Neural crest cell (in vitro differentiated cells): ENCODE results near the gene RNF220. TPM values are rescaled to one million over a fixed set of nuclear protein-coding genes. Genes with fewer than 3 reads are reported as not detected.
A peak's percentile ranks its signal among the peaks of the same experiment; 100 is the strongest.

Source experiments
- DNase-seq: peaks from one replicate; pipeline ENCODE4 v3.0.0; 2021; ENCODE audit warnings: low read depth, mixed read lengths, low spot score
- H3K27ac Mint-ChIP-seq: one replicate; pipeline ENCODE4 v1.8.0; 2021; ENCODE audit warnings: mild to moderate bottlenecking, mixed read lengths; ENCODE audit not compliant: unreplicated experiment
- H3K27me3 Mint-ChIP-seq: 2 replicates; pipeline ENCODE4 v1.8.0; 2021; ENCODE audit warnings: low read depth, mild to moderate bottlenecking, mixed read lengths
- H3K36me3 Mint-ChIP-seq: 2 replicates; pipeline ENCODE4 v1.8.0; 2021; ENCODE audit warnings: low read depth, mild to moderate bottlenecking, mixed read lengths
- H3K4me1 Mint-ChIP-seq: 2 replicates; pipeline ENCODE4 v1.8.0; 2021; ENCODE audit warnings: mixed read lengths
- H3K4me3 Mint-ChIP-seq: one replicate; pipeline ENCODE4 v1.8.0; 2021; ENCODE audit warnings: mild to moderate bottlenecking, mixed read lengths
- H3K9me3 Mint-ChIP-seq: 2 replicates; pipeline ENCODE4 v1.8.0; 2021; ENCODE audit warnings: mixed read lengths
- total RNA-seq: library from RNA; stranded (reverse); gene quantifications from 2 replicates; pipeline ENCODE4 v1.2.1, GENCODE V29; 2021
- TF ChIP-seq, protein P1 (sequence below): fragments of 200-600 bp; sonication (generic); conservative IDR thresholded peaks from 2 replicates; pipeline ENCODE4 v1.5.0; 2021; ENCODE audit warnings: antibody characterized with exemption, mild to moderate bottlenecking

RNF220 gene
- total RNA-seq, 1 donor from 2014 or later: 96.7 TPM

DNA sequence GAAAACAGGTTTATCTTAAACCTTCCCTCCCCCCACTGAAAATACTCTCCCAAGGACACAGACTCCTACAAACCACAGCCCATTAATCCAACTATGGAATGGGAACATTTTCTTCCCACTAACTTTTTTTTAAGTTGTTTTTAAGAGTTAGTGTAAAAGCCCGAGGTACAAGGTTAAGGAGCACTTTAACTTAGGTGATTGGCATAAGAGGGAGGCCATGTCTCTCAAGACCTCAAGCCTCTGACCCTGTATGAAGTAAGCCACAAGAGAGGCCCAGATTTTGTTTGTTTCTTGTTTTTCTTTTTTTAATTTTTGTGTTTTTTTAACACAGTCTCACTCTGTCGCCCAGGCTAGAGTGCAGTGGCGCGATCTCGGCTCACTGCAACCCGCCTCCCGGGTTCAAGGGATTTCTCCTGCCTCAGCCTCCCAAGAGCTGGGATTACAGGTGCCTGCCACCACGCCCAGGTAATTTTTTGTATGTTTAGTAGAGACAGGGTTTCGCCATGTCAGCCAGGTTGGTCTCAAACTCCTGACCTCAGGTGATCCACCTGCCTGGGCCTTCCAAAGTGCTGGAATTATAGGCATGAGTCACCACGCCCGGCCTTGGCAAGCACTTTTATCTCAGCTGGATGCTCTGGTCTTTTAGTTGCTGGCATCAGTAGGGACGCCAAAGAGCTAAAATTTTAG is 283.8 kb downstream of the RNF220 start:
- Mint-ChIP-seq H3K4me1 (no peaks in the 10 kb centered on the region), H3K27me3 (no peaks in the 10 kb centered on the region), H3K36me3 (no peaks in the 10 kb centered on the region), H3K9me3 (no peaks in the 10 kb centered on the region), H3K27ac (no peak overlapping the region), H3K4me3 (no peak overlapping the region)
- TF ChIP-seq, protein P1, sequence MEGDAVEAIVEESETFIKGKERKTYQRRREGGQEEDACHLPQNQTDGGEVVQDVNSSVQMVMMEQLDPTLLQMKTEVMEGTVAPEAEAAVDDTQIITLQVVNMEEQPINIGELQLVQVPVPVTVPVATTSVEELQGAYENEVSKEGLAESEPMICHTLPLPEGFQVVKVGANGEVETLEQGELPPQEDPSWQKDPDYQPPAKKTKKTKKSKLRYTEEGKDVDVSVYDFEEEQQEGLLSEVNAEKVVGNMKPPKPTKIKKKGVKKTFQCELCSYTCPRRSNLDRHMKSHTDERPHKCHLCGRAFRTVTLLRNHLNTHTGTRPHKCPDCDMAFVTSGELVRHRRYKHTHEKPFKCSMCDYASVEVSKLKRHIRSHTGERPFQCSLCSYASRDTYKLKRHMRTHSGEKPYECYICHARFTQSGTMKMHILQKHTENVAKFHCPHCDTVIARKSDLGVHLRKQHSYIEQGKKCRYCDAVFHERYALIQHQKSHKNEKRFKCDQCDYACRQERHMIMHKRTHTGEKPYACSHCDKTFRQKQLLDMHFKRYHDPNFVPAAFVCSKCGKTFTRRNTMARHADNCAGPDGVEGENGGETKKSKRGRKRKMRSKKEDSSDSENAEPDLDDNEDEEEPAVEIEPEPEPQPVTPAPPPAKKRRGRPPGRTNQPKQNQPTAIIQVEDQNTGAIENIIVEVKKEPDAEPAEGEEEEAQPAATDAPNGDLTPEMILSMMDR: no peak
- no peak for DNase-seq

DNA sequence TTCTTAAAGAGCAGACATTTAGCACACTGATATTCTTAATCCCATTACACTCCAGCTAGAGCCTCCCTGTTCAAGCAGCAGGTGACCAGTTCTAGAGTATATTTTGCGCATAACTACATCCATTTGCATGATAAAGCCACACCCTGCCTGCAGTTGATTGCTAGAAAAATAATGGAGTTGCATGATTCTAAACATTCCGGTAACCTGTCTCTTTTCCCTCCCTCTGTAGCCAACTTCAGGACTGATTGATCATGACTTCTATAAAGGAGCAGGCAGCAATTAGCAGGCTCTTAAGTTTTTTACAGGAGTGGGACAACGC is 284.4 kb downstream of the RNF220 start:
- Mint-ChIP-seq H3K27ac (no peak overlapping the region), H3K27me3 (no peaks in the 10 kb centered on the region), H3K4me1 (no peaks in the 10 kb centered on the region), H3K4me3 (no peak overlapping the region), H3K36me3 (no peaks in the 10 kb centered on the region), H3K9me3 (no peaks in the 10 kb centered on the region)
- no peak for DNase-seq
- TF ChIP-seq, protein P1: no peak

- no peaks in the 10 kb centered on the region for H3K36me3 Mint-ChIP-seq
- no peaks in the 10 kb centered on the region for H3K4me1 Mint-ChIP-seq
- H3K4me3 Mint-ChIP-seq: no peak overlapping the region
- no peaks in the 10 kb centered on the region for H3K9me3 Mint-ChIP-seq
- no peaks in the 10 kb centered on the region for H3K27me3 Mint-ChIP-seq
- DNase-seq: no peak
- TF ChIP-seq, protein P1: no peak
- no peak overlapping the region for H3K27ac Mint-ChIP-seq
Observed at GRCh38 chr1:44693159-44693558, 288.1 kb downstream of the RNF220 start.

DNA sequence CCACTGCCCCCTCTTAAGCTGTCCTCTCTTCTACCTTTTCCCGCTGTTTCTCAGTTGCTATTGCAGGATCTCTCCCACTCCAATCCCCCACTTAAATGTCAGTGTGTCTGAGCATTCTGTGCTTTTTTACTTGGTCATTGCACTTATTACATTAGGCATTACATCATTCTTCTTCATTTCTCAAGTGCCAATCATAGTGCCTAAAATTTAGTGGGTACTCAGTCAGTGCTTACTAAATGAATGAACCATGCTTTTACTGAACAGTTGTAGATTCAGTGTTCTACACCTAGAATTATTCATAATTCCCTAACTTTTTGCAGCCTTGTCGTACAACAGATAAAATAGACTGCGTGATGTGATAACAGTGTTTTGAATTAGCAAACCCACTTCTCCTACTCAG is 288.8 kb downstream of the RNF220 start:
- Mint-ChIP-seq H3K4me3 (no peak overlapping the region), H3K27ac (peak overlapping the region; percentile 4)

DNA sequence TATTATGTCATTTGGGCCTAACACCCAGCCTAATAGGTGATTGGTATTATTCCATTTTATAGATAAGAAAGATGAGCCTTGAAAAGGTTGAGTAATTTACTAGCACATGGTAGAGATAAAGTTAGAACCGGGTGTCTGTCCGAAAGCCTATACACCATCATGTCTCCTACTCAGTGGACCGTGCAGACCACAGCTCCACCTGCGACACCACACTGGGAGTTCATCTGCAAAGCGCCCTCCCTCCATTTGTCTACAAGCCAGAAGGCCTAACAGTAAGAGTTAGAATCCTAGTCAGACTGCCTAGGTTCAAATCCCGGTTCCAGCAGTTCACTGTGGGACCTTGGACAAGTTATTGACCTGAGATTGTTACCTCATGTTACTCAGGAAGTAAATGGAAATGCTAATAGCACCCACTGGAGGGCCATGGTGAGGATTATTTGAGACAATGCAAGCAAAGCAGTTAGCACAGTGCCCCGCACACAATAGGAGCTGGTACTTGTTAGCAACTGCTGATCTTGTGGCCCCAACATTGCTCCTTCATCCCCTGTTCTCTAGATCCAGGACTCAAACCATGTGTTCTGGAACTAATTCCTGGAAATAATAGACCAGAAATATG is 289.9 kb downstream of the RNF220 start:
- TF ChIP-seq, protein P1: no peak
- no peak overlapping the region for H3K4me3 Mint-ChIP-seq
- H3K36me3 Mint-ChIP-seq: no peaks in the 10 kb centered on the region
- no peak for DNase-seq
- H3K4me1 Mint-ChIP-seq: no peaks in the 10 kb centered on the region
- H3K27me3 Mint-ChIP-seq: no peaks in the 10 kb centered on the region
- H3K9me3 Mint-ChIP-seq: no peaks in the 10 kb centered on the region
- no peak overlapping the region for H3K27ac Mint-ChIP-seq

More for the DNA sequence above, 288.8 kb downstream of the RNF220 start:
- Mint-ChIP-seq H3K9me3 (no peaks in the 10 kb centered on the region), H3K27me3 (no peaks in the 10 kb centered on the region), H3K36me3 (no peaks in the 10 kb centered on the region), H3K4me1 (no peaks in the 10 kb centered on the region)
- DNase-seq: no peak
- TF ChIP-seq, protein P1: no peak
